Neural progenitor cell (in vitro differentiated cells): ENCODE results near the gene GRAMD1B. TPM values are rescaled to one million over a fixed set of nuclear protein-coding genes. Genes with fewer than 3 reads are reported as not detected.
A peak's percentile ranks its signal among the peaks of the same experiment; 100 is the strongest.

Source experiments
- DNase-seq: peaks from one replicate; pipeline ENCODE4 v3.0.0-alpha.2; 2016; ENCODE audit warnings: low spot score
- H2AFZ ChIP-seq: fragments of 200-600 bp; sonication (generic); replicated peaks from 2 replicates; pipeline ENCODE4 v1.6.1; 2016; ENCODE audit warnings: antibody characterized with exemption
- H3F3A ChIP-seq: fragments of 200-600 bp; sonication (generic); 2 replicates; pipeline ENCODE4 v1.6.1; 2016; ENCODE audit warnings: antibody characterized with exemption, low read depth
- H3K27ac ChIP-seq: fragments of 200-600 bp; sonication (generic); 2 replicates; pipeline ENCODE4 v1.5.1; 2016; ENCODE audit warnings: mild to moderate bottlenecking
- H3K27me3 ChIP-seq: fragments of 200-600 bp; sonication (generic); 2 replicates; pipeline ENCODE4 v1.6.1; 2016; ENCODE audit warnings: mild to moderate bottlenecking, moderate library complexity
- H3K36me3 ChIP-seq: fragments of 200-600 bp; sonication (generic); 2 replicates; pipeline ENCODE4 v1.5.1; 2016
- H3K4me1 ChIP-seq: fragments of 200-600 bp; sonication (generic); 2 replicates; pipeline ENCODE4 v1.6.1; 2016; ENCODE audit warnings: mixed run types
- H3K4me2 ChIP-seq: fragments of 200-600 bp; sonication (generic); 2 replicates; pipeline ENCODE4 v1.6.1; 2016
- H3K4me3 ChIP-seq: fragments of 200-600 bp; sonication (generic); 2 replicates; pipeline ENCODE4 v1.5.1; 2016
- H3K79me2 ChIP-seq: fragments of 200-600 bp; sonication (generic); 2 replicates; pipeline ENCODE4 v1.6.1; 2016; ENCODE audit warnings: low read depth
- H3K9ac ChIP-seq: fragments of 200-600 bp; sonication (generic); 2 replicates; pipeline ENCODE4 v1.6.1; 2016
- H3K9me3 ChIP-seq: fragments of 200-600 bp; sonication (generic); 2 replicates; pipeline ENCODE4 v1.5.1; 2016; ENCODE audit warnings: low read depth
- H4K20me1 ChIP-seq: fragments of 200-600 bp; sonication (generic); 2 replicates; pipeline ENCODE4 v1.6.1; 2016; ENCODE audit warnings: low read depth
- H3K27ac Mint-ChIP-seq: 3 replicates; pipeline ENCODE4 v1.8.0; 2021; ENCODE audit warnings: mixed read lengths
- H3K27me3 Mint-ChIP-seq: 2 replicates; pipeline ENCODE4 v1.8.0; 2022; ENCODE audit warnings: low read depth, mild to moderate bottlenecking, inconsistent platforms, moderate library complexity, mixed read lengths; ENCODE audit not compliant: insufficient read depth
- H3K36me3 Mint-ChIP-seq: 3 replicates; pipeline ENCODE4 v1.8.0; 2021; ENCODE audit warnings: mixed read lengths
- H3K4me1 Mint-ChIP-seq: 3 replicates; pipeline ENCODE4 v1.8.0; 2021; ENCODE audit warnings: mixed read lengths
- H3K4me3 Mint-ChIP-seq: 3 replicates; pipeline ENCODE4 v1.8.0; 2021; ENCODE audit warnings: mild to moderate bottlenecking, moderate library complexity, mixed read lengths
- H3K9me3 Mint-ChIP-seq: 3 replicates; pipeline ENCODE4 v1.8.0; 2020; ENCODE audit warnings: mixed read lengths
- EZH2 ChIP-seq: fragments of 200-600 bp; sonication (generic); IDR thresholded peaks from 2 replicates; pipeline ENCODE4 v1.6.1; 2017; ENCODE audit warnings: antibody characterized with exemption, mild to moderate bottlenecking, moderate library complexity
- EZH2phosphoT487 ChIP-seq: fragments of 200-600 bp; sonication (generic); IDR thresholded peaks from 2 replicates; pipeline ENCODE4 v1.6.1; 2017; ENCODE audit warnings: antibody characterized with exemption
- total RNA-seq: library from RNA; depleted of rRNA; stranded (reverse); fragments of >200 nt; gene quantifications from 2 replicates; pipeline ENCODE4 v1.2.3, GENCODE V29; 2015; ENCODE audit warnings: low replicate concordance
- TF ChIP-seq, protein P1 (sequence below): fragments of 200-600 bp; sonication (generic); IDR thresholded peaks from 2 replicates; pipeline ENCODE4 v1.5.1; 2017; ENCODE audit warnings: antibody characterized with exemption, mild to moderate bottlenecking

Gene GRAMD1B
- total RNA-seq, 1 donor from 2014 or later = 12.6 TPM

DNA sequence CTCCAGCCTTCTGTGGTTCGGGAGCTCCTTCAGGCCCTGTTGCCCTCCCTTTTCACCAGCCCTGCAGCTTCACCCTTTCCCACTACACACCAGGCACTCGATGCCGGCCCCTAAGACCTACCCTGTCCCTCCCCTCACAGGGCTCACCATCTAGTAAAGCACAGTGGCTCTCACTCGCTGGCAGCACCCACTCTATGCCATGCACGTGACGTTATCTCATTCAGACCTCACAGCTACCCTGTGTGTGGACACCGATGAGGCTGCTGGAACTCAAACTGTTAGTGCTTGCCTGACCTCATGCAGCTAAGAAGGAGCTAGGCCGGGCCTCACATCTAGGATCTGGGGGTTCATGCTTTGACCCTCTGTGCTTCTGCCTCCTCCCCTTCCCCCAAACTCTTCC is 178.9 kb downstream of the GRAMD1B start:
- Histone ChIP-seq H3K9me3 (no peaks in the 10 kb centered on the region), H2AFZ (no peak overlapping the region), H3K36me3 (no peaks in the 10 kb centered on the region), H3K4me3 (no peak overlapping the region), H3K9ac (no peak overlapping the region), H3K27me3 (no peaks in the 10 kb centered on the region), H3K4me2 (no peak overlapping the region), H3K79me2 (no peaks in the 10 kb centered on the region), H3K4me1 (peaks cover 5% of the 10 kb centered on the region), H4K20me1 (peaks cover 7% of the 10 kb centered on the region), H3F3A (no peaks in the 10 kb centered on the region), H3K27ac (no peak overlapping the region)
- Mint-ChIP-seq H3K36me3 (peaks cover 30% of the 10 kb centered on the region), H3K4me1 (no peaks in the 10 kb centered on the region), H3K9me3 (no peaks in the 10 kb centered on the region), H3K4me3 (no peak overlapping the region), H3K27me3 (peaks cover 2% of the 10 kb centered on the region), H3K27ac (no peak overlapping the region)
- DNase-seq = no peak
- TF ChIP-seq, protein P1, sequence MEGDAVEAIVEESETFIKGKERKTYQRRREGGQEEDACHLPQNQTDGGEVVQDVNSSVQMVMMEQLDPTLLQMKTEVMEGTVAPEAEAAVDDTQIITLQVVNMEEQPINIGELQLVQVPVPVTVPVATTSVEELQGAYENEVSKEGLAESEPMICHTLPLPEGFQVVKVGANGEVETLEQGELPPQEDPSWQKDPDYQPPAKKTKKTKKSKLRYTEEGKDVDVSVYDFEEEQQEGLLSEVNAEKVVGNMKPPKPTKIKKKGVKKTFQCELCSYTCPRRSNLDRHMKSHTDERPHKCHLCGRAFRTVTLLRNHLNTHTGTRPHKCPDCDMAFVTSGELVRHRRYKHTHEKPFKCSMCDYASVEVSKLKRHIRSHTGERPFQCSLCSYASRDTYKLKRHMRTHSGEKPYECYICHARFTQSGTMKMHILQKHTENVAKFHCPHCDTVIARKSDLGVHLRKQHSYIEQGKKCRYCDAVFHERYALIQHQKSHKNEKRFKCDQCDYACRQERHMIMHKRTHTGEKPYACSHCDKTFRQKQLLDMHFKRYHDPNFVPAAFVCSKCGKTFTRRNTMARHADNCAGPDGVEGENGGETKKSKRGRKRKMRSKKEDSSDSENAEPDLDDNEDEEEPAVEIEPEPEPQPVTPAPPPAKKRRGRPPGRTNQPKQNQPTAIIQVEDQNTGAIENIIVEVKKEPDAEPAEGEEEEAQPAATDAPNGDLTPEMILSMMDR = no peak
- no peak for TF ChIP-seq EZH2
- no peak for TF ChIP-seq EZH2phosphoT487

DNA sequence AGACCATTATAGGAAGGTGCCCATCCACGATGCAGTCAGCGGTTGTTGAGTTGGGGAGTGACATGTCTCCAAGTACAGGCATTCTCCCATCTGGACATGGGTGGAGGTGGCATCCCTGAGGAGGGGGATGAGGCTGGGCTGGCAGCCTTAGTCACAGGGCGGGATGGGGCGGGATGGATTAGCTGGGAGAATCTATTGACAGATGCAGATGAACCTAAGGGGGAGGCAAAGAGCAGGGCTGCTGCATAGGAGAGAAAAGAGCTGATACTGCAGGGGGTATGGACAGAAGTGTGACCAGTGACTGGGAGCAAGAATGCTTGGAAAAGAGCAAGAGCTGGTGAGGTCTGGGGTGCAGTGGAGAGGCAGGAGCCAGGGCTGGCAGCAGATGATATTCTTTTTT is 181.6 kb downstream of the GRAMD1B start:
- Histone ChIP-seq H3K27me3 (no peaks in the 10 kb centered on the region), H3K9ac (no peak overlapping the region), H3K4me2 (no peak overlapping the region), H2AFZ (no peak overlapping the region), H3K27ac (no peak overlapping the region), H3K4me1 (peaks cover 5% of the 10 kb centered on the region), H3K36me3 (no peaks in the 10 kb centered on the region), H3F3A (no peaks in the 10 kb centered on the region), H3K4me3 (no peak overlapping the region), H4K20me1 (peaks cover 7% of the 10 kb centered on the region), H3K9me3 (no peaks in the 10 kb centered on the region), H3K79me2 (no peaks in the 10 kb centered on the region)
- peak; percentile 32 for DNase-seq
- H3K27me3 Mint-ChIP-seq = peaks cover 2% of the 10 kb centered on the region
- H3K9me3 Mint-ChIP-seq = no peaks in the 10 kb centered on the region
- TF ChIP-seq, protein P1 = no peak
- H3K36me3 Mint-ChIP-seq = peaks cover 25% of the 10 kb centered on the region
- H3K4me3 Mint-ChIP-seq = no peak overlapping the region
- no peak overlapping the region for H3K27ac Mint-ChIP-seq
- no peaks in the 10 kb centered on the region for H3K4me1 Mint-ChIP-seq

DNA sequence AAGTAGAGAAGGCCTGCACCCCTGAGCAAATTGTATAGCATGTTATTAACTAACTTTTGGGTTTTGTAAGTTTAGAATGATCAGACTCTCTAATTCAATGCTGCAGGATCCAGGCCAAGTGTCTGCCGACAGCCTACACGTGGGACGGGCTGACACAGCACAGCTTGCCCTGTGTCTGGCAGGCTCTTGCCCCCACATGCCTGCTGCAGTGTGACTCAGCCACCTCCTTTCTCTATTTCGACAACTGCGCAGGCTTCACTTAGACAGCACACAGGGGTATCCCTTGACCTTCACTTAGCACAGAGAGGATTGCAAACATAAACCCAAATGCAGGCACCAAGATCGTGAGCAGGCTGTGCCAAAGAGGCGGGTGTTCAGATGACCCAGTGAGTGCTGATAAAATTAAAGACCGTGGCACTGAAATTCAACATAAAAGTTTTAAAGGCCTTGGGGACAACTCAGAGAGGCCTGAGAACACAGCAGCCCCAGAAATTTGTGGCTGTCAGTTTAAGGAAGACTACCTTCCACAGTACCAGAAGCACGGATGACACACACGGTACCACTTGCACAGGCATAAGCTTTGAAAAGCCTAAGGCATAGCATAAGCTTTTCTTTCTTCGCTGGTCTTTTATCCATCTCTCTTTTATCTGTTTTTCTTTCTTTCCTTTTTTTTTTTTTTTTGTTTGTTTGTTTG is 186.6 kb downstream of the GRAMD1B start:
- Histone ChIP-seq H3K79me2 (no peaks in the 10 kb centered on the region), H3K4me3 (no peak overlapping the region), H3K27ac (no peak overlapping the region), H3K9ac (no peak overlapping the region), H3K9me3 (no peaks in the 10 kb centered on the region), H4K20me1 (peaks cover 3% of the 10 kb centered on the region), H3K4me1 (peaks cover 3% of the 10 kb centered on the region), H3K27me3 (no peaks in the 10 kb centered on the region), H3K4me2 (no peak overlapping the region), H3K36me3 (no peaks in the 10 kb centered on the region), H3F3A (no peaks in the 10 kb centered on the region), H2AFZ (no peak overlapping the region)
- no peak overlapping the region for H3K4me3 Mint-ChIP-seq
- no peak for DNase-seq
- H3K9me3 Mint-ChIP-seq = no peaks in the 10 kb centered on the region
- H3K4me1 Mint-ChIP-seq = no peaks in the 10 kb centered on the region
- no peaks in the 10 kb centered on the region for H3K27me3 Mint-ChIP-seq
- TF ChIP-seq, protein P1 = no peak
- TF ChIP-seq EZH2phosphoT487 = no peak
- no peak for TF ChIP-seq EZH2
- H3K36me3 Mint-ChIP-seq = peaks cover 17% of the 10 kb centered on the region
- H3K27ac Mint-ChIP-seq = no peak overlapping the region
